Activated CD8-positive, alpha-beta memory T cell treated with anti-CD3 and anti-CD28 coated beads, Interleukin-2, amount 50 U/mL, for 1 hour (primary cell): ENCODE data around the gene GSTK1.
"Not testable (repeated sequence)": the region's sequence is repeated elsewhere in the genome, so short reads cannot be mapped to it uniquely, and the experiment has no call there.

Experiments
- DNase-seq: peaks from one replicate; pipeline ENCODE4 v3.0.0-alpha.2; 2020; ENCODE audit errors: extremely low read depth

The GSTK1 gene

DNA sequence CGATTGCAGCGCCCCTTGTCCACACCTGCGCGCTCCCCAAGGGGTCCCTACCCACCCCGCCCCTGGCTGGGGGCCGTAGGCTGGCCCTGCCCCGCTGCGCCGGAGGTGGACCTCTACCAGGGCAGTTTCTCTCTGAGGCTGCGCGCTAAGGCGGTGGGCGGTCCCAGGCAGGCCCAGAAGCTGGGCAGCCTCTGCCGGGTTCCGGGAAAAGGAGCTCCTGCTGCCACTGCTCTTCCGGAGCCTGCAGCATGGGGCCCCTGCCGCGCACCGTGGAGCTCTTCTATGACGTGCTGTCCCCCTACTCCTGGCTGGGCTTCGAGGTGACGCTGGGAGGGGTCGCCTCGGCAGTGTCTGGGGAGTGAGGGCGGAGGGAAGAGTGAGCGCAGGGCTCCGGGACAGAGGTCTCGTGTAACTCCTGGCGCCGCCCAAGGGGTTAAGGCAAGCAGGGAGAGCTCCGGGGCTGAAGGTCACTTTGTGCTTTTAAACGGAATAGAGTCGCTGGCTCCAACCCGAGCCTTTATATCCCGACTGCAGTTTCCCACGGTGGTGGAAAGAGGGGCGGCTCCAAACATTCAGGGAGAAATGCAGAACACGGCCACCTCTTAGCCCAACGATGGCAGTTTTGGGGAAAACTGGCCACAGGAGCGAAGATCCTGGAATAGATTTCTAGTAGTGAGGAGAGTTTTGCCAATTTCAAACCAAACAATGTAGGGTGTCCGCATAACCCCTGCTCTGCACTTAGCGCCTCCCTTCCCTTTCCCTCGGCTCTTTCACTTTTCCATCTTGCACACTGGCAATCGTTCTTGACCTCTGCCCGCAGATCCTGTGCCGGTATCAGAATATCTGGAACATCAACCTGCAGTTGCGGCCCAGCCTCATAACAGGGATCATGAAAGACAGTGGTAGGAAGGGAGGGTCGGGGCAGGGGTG, at the start of gene GSTK1:
Gene GSTK1, plus strand, starts transcription at position 176 of the 930 bp plus-strand sequence. Its CDS starts 73 bp downstream, at position 249.
- DNase-seq: peak; percentile 32

GRCh38 chr7:143213478-143213877, 49.8 kb upstream of the GSTK1 start:
- DNase-seq: not testable (repeated sequence)

DNA sequence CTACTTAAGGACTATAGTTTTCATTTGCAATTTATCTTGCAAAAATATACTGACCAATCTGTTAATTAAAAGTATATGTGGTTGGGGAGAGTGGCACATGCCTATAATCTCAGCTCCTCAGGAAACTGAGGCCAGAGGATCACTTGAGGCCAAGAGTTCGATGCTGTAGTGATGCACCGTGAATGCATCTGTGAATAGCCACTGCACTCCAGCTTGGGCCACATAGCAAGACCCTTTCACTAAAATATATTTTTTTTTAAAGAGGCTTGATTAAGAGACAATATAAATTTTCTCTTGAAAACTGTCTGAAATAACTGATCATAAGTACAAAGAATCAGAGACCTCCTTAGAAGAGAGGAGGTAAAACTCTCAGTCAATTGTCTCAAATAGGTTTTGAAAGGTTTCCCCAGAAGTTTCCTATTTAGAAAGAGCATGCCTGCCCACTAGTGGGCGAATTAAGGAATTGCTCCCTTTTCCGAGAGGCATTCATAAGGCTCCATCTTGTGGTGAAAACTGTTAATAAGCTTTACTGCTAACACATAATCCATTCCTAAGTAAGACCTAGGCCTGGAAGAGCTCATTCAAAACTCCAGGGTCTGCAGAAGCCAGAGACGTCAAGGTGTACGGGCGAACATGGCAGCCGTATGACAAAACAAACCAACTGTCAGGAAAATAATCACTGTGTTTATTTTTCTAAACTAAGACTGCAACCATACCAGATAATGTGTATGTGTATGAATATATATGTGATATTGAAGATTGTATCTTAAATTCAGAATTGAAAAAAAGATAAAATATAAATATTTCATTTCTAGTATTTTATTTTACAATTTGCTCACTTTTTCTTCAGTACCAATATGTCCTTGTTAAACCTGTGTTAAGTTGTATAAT, 48.2 kb upstream of the GSTK1 start:
- DNase-seq: peak; percentile 17

DNA sequence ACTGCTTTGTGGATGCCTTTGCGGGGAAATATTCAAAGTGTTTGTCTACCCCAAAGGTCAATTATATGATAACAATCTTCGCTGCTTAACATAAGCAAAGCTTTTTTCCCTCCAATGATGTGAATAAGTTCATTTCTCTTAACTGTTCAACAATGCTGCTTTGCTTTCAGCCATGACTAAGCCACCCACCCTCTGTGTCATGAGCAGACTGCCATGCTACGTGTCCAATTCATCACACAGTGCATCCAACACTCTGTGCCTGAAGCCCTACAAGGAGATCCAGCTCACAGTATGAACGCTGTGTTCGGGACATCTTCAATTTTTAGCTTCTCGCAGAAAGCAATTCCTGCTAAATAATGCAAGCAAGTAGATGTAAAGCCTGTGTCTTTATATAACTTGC, 47.1 kb upstream of the GSTK1 start:
- no peak for DNase-seq

DNA sequence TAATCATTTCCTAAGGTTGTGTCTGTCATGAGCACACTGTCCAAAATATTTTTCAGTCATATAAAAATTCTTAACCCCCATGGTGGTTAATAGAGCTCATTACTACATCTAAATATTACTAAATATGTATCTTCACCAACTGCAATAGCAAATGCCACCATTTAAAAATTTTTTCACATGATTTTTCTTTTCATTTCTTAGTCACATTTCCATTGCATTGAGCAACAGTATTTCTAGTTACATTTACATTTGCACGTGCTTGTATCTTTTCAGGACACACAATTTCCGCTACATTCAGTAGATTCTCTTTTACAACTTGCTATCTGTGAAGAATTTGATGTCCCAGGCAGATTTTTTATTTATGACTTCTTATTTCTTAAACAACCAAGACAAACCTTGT, 46.6 kb upstream of the GSTK1 start:
- no peak for DNase-seq

DNA sequence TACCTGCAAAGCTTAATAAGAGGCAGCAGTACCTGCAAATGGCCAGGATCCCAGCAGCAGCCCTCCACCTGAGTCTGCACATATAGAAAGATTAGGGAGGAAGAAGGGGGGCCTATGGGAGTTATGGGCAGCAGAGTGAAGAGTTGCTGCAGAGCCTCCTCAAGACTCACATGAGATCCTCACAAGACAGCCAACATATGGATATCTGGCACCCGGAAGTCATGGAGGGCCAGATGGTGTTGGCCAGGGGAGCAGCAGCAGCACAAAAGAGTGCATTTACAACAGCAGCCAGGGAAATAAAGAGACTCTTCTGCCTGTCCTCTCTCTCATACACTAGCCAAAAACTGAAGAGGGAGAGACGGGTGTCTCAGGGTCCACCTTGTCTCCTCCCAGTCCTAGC, 45.4 kb upstream of the GSTK1 start:
- no peak for DNase-seq

DNA sequence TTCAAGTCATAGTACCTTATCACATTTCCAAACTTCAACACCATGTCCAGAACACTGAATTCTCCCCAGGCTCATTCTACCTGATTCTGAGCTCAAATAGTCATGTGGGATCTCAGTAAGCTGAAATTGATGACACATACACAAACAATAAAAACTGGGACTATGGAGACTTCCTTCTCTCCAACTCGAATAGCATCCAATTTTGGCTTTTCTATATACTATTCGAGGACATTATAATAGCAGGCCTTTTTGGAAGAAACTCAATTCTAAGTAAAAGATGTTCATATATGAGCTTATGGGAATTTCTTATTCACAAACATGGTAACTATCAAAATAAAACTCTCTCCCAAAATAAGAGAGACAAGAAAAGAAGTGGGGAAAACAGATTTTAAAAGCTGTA, 42.0 kb upstream of the GSTK1 start:
- DNase-seq: no peak

- no peak for DNase-seq
Measured at GRCh38 chr7:143221737-143222136, 41.5 kb upstream of the GSTK1 start, which contains the start of gene TAS2R40. Gene TAS2R40, plus strand, starts transcription at chr7:143222037. Its CDS starts 42 bp downstream, at chr7:143222079.

- DNase-seq: no peak
Measured at GRCh38 chr7:143222782-143223181, 40.5 kb upstream of the GSTK1 start.

- no peak for DNase-seq
Measured at GRCh38 chr7:143223784-143224183, 39.5 kb upstream of the GSTK1 start.

DNA sequence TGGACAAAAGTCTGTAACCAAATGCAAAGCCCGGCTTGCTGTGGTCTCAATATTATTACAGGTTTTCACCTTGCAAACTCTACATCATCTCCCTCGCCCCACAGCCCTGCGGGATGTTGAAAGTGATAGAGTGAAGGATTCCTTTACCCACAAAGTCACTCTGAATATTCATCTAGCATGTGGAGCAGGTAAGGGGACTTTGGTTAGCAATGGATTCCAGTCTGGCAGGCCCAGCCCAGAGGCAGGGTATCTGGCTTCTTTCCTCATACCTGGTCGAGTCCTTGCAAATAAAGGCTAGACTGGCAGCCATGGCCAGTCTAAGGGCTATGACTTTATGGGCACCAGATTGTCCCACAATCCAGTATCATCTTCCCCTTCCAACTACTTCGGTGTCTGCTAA, 38.2 kb upstream of the GSTK1 start:
- no peak for DNase-seq

GRCh38 chr7:143227806-143228205, 35.4 kb upstream of the GSTK1 start:
- no peak for DNase-seq

GRCh38 chr7:143229054-143229790, 34.0 kb upstream of the GSTK1 start:
- no peak for DNase-seq

GRCh38 chr7:143230602-143231457, 32.4 kb upstream of the GSTK1 start:
- no peak for DNase-seq

DNA sequence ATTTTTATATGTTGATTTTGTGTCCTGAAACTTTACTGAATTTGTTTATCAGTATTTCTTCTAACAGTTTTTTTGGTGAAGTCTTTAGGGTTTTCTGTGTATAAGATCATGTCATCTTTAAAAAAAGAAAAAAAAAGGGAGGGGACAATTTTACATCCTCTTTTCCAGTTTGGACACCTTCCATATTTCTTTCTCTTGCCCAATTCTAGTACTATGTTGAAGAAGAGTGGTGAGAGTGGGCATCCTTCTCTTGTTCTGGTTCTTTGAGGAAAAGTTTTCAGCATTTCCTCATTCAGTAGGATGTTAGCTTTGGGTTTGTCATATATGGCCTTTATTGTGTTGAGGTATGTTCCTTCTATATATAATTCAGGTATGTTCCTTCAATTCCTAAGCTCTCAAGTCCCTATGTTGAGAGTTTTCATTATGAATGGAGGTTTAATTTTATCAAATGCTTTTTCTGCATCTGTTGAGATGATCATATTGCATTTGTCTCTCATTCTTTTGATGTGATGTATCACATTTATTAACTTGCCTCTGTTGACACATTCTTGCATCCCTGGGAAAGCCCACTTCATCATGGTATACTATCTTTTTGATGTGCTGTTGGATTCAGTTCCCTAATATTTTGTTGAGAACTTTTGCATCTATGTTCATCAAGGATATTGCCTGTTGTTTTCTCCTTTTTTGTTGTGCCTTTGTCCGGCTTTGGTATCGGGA, 29.3 kb upstream of the GSTK1 start:
- DNase-seq: no peak

DNA sequence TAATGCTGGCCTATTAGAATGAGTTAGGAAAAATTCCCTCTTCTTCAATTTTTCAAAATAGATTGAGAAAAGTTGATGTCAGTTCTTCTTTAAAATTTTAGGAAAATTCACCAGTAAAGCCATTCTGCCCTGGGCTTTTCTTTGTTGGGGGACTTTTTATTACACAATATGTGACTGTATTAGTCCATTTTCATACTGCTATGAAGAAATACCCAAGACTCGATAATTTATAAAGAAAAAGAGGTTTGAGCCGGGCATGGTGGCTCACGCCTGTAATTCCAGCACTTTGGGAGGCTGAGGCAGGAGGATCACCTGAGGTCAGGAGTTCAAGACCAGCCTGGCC, 28.7 kb upstream of the GSTK1 start:
- DNase-seq: no peak

DNA sequence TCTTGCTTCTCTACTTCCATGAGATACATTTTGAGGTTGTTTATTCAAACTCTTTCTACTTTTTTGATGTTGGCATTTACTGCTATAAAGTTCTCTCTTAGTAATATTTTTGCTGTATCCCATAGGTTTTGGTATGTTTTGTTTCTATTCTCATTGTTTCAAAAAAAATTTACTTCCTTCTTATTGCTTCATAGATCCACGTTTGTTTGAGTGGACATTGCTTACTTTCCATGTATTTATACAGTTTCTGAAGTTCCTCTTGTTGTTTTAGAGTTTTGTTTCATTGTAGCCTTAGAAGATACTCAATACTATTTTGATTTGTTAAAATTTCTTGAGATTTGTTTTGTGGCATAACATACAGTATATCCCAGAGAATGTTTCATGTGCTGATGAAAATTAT, 27.7 kb upstream of the GSTK1 start:
- no peak for DNase-seq

DNA sequence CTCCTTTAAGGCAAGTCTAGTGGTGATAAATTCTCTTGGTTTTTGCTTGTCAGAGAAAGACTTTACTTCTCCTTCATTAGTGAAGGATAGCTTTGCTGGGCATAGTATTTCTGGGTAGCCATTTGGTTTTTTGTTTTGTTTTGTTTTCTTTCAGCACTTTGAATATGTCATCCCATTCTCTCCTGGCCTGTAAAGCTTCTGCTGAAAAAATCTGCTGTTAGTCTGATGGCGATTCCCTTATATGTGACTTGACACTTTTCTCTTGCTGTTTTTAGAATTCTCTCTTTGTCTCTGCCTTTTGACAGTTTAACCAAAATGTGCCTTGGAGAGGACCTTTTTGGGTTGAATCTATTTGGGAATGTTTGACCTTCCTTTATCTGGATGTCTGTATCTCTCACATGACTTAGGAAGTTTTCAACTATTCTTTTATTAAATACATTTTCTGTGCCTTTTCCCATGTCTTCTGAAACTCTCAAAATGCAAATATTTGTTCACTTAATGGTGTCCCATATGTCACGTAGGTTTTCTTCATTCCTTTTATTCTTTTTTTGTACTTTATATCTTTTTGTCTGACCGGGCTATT, 26.7 kb upstream of the GSTK1 start:
- no peak for DNase-seq

DNA sequence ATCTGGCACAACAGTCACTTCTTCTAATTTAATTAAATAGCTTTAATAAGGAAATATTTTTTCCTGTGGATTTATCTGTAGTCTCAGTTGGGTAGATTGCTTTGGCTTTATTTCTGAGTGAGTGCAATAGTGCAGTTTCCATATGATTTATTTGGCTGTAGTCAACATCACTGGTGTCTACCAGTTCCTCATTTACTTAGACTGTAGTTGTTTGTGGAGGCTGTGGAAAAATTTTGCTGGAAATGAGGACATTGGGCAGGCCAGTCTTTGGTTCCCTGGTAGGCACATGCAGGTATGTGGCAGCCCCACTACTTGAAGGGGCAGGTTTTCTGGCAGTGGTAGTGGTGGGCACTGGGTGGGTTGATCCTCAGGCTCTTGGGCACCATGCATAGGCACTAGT, 25.9 kb upstream of the GSTK1 start:
- no peak for DNase-seq
